Uterus (tissue), 2 donors: ENCODE data around the gene SDK2.

Source experiments
- POLR2A ChIP-seq, 2 donors: fragments of 450-650 bp; IDR thresholded peaks; one replicate each; pipeline ENCODE4 v1.6.1; 2016; ENCODE audit warnings: antibody characterized with exemption in 2 of 2, mild to moderate bottlenecking in 1 of 2, moderate library complexity in 1 of 2
- TF ChIP-seq, protein P1 (sequence below), 4 experiments: fragments of 200-600 bp in 2 of 4; fragments of 450-650 bp in 2 of 4; sonication (generic) in 2 of 4; IDR thresholded peaks; one replicate each; pipeline ENCODE4 v1.5.1; 2016 to 2019; ENCODE audit warnings: antibody characterized with exemption in 4 of 4, mild to moderate bottlenecking in 2 of 4, moderate library complexity in 1 of 4

- TF ChIP-seq, protein P1, sequence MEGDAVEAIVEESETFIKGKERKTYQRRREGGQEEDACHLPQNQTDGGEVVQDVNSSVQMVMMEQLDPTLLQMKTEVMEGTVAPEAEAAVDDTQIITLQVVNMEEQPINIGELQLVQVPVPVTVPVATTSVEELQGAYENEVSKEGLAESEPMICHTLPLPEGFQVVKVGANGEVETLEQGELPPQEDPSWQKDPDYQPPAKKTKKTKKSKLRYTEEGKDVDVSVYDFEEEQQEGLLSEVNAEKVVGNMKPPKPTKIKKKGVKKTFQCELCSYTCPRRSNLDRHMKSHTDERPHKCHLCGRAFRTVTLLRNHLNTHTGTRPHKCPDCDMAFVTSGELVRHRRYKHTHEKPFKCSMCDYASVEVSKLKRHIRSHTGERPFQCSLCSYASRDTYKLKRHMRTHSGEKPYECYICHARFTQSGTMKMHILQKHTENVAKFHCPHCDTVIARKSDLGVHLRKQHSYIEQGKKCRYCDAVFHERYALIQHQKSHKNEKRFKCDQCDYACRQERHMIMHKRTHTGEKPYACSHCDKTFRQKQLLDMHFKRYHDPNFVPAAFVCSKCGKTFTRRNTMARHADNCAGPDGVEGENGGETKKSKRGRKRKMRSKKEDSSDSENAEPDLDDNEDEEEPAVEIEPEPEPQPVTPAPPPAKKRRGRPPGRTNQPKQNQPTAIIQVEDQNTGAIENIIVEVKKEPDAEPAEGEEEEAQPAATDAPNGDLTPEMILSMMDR (IDR thresholded peaks at IDR 0.05) = no peak
- TF ChIP-seq POLR2A (IDR thresholded peaks at IDR 0.05) = no peak
Observed at GRCh38 chr17:73324711-73325526, 319.3 kb downstream of the SDK2 start.
